ENCODE data around the gene RBM7. TPM values are rescaled to one million over a fixed set of nuclear protein-coding genes. Genes with fewer than 3 reads are reported as not detected.

The RBM7 gene
- total RNA-seq, 1 experiment from 2014 or later, result 41.1 TPM

GRCh38 chr11:114452399-114452798 is 51.9 kb downstream of the RBM7 start:
- POLR2A ChIA-PET (ENCODE audit: low non-redundant PET), result no interaction called here
- peaks cover 13% of the 10 kb centered on the region for H3K36me3 ChIP-seq (ENCODE audit: insufficient read depth, low read length, poor library complexity, severe bottlenecking)
- H3K9me3 ChIP-seq (ENCODE audit: low read depth, low read length, poor library complexity, severe bottlenecking), result no peaks in the 10 kb centered on the region
- no peak for TF ChIP-seq EZH2 (IDR thresholded peaks at IDR 0.05; ENCODE audit: borderline replicate concordance, low read depth, low read length, poor library complexity, severe bottlenecking)
- no peak for TF ChIP-seq CTCF (conservative IDR thresholded peaks at IDR 0.05; ENCODE audit: low read depth, low read length)
- H3K27me3 ChIP-seq (replicated peaks; ENCODE audit: insufficient read depth, low read depth, low read length, poor library complexity), result no peaks in the 10 kb centered on the region
- BruUV-seq (replicated peaks), result no TSS peak
- no peak overlapping the region for H3K27ac ChIP-seq (ENCODE audit: low read depth, low read length, poor library complexity, severe bottlenecking)
- DNase-seq (ENCODE audit: low spot score), result no peak
- CTCF ChIA-PET, result no interaction called here
- H3K4me1 ChIP-seq (ENCODE audit: insufficient read depth, low read length, poor library complexity, severe bottlenecking), result peaks cover 11% of the 10 kb centered on the region
- H3K4me3 ChIP-seq (ENCODE audit: low read depth, low read length, poor library complexity, severe bottlenecking), result no peak overlapping the region
- intact Hi-C loops (cut with micrococcal nuclease; ENCODE audit: unreplicated experiment), result no loop called here

Other genes starting within 250 kb of the RBM7 start
- 0.64 TPM in 1 of 2 replicates, not detected in the other for gene NNMT, start 104.3 kb upstream of the RBM7 start, total RNA-seq (2021)
- 7.4 and 11.4 TPM in 2 replicates for gene C11orf71, start 155 bp upstream of the RBM7 start, total RNA-seq (2021)
- 119 TPM in 2 replicates for gene REXO2, start 38.8 kb downstream of the RBM7 start, total RNA-seq (2021)
- not detected in 2 replicates for gene NXPE1, start 159.2 kb downstream of the RBM7 start, total RNA-seq (2021)
- not detected in 2 replicates for gene NXPE4, start 195.1 kb downstream of the RBM7 start, total RNA-seq (2021)